ENCODE measurements around the gene LMF1. TPM values are rescaled to one million over a fixed set of nuclear protein-coding genes. Genes with fewer than 3 reads are reported as not detected.
A peak's percentile ranks its signal among the peaks of the same experiment; 100 is the strongest.

Gene LMF1
- polyA plus RNA-seq (2011; rRNA removed) (14.8 and 28.9 TPM in 2 replicates), polyA minus RNA-seq (2011; rRNA and poly(A)+ RNA removed) (19.4 and 34.8 TPM in 2 replicates)

- CTCF ChIA-PET: no interaction called here
- POLR2A ChIA-PET: no interaction called here
Measured at GRCh38 chr16:970766-971581, at the start of gene LMF1. LMF1 (minus strand) TSS chr16:970984; CDS start chr16:970980, 4 bp downstream.

DNA sequence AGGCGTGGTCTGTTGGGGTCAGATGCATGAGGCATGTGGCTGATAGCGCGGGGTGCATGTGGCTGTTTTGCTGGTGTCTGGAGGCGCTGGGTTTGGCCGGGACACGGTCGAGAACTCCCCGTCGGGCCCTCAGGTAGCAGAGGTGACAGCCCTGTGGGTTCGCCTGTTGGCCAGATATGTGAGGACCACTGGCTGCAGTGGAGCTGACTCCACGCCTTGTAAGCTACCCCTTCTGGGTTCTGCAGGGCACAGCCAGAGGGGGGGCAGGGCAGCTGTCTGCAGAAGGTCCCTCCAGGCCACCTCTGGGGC is 49.3 kb upstream of the LMF1 start:
- no peaks in the 10 kb centered on the region for H3K36me3 ChIP-seq (ENCODE audit: control insufficient read depth, insufficient read depth, low read length)
- POLR2A ChIA-PET: no interaction called here
- CTCF ChIA-PET: interaction anchor here (0.8 kb wide), 1 partner anchor 37 kb away, joined by 3 read pairs; no protein-coding TSS in a partner anchor
- no peaks in the 10 kb centered on the region for H3K27me3 ChIP-seq (ENCODE audit: control insufficient read depth, insufficient read depth, low read length)
- H3K4me3 ChIP-seq (ENCODE audit: low read depth, low read length): no peak overlapping the region
- no peak for TF ChIP-seq CTCF (IDR thresholded peaks at IDR 0.05; ENCODE audit: insufficient read depth, low read depth, low read length)
- no peak for DNase-seq (ENCODE audit: low read depth)

More at GRCh38 chr16:970766-971581, at the start of gene LMF1:
- peaks cover 2% of the 10 kb centered on the region; the same call in 1 of the 2 replicates for H3K36me3 ChIP-seq (ENCODE audit: control insufficient read depth, insufficient read depth, low read length)
- DNase-seq (ENCODE audit: low read depth): peak; percentile 35
- H3K27me3 ChIP-seq (ENCODE audit: control insufficient read depth, insufficient read depth, low read length): peaks cover 3% of the 10 kb centered on the region
- peak within 1 kb of the TSS; percentile 84 for H3K4me3 ChIP-seq (ENCODE audit: low read depth, low read length)
- no peak for TF ChIP-seq CTCF (IDR thresholded peaks at IDR 0.05; ENCODE audit: insufficient read depth, low read depth, low read length)

- POLR2A ChIA-PET: no interaction called here
- no peak for TF ChIP-seq CTCF (IDR thresholded peaks at IDR 0.05; ENCODE audit: insufficient read depth, low read depth, low read length)
Measured at GRCh38 chr16:1019231-1020090, 48.7 kb upstream of the LMF1 start.

GRCh38 chr16:1018447-1019198 is 47.8 kb upstream of the LMF1 start:
- ChIA-PET CTCF (interaction anchor here (0.6 kb wide), 1 partner anchor 88 kb away, joined by 3 read pairs; no protein-coding TSS in a partner anchor), POLR2A (no interaction called here)
- no peak for DNase-seq (ENCODE audit: low read depth)
- Histone ChIP-seq H3K4me3 (ENCODE audit: low read depth, low read length) (no peak overlapping the region), H3K36me3 (ENCODE audit: control insufficient read depth, insufficient read depth, low read length) (no peaks in the 10 kb centered on the region), H3K27me3 (ENCODE audit: control insufficient read depth, insufficient read depth, low read length) (no peaks in the 10 kb centered on the region)
- no peak for TF ChIP-seq CTCF (IDR thresholded peaks at IDR 0.05; ENCODE audit: insufficient read depth, low read depth, low read length)

More at GRCh38 chr16:1019231-1020090, 48.7 kb upstream of the LMF1 start:
- Histone ChIP-seq H3K36me3 (ENCODE audit: control insufficient read depth, insufficient read depth, low read length) (no peaks in the 10 kb centered on the region), H3K4me3 (ENCODE audit: low read depth, low read length) (peak overlapping the region; percentile 25), H3K27me3 (ENCODE audit: control insufficient read depth, insufficient read depth, low read length) (no peaks in the 10 kb centered on the region)
- DNase-seq (ENCODE audit: low read depth): peak; percentile 26
- CTCF ChIA-PET: interaction anchor here (0.8 kb wide), 1 partner anchor 38 kb away, joined by 3 read pairs; no protein-coding TSS in a partner anchor

All from BJ (cell line).